Activated gamma-delta T cell treated with anti-CD3 and anti-CD28 coated beads, Interleukin-2, amount 50 U/mL, for 16 hours (primary cell): ENCODE data around the gene CEP128.

Source experiments
- DNase-seq: peaks from one replicate; pipeline ENCODE4 v3.0.0-alpha.2; 2020; ENCODE audit warnings: low read depth

Gene CEP128

DNA sequence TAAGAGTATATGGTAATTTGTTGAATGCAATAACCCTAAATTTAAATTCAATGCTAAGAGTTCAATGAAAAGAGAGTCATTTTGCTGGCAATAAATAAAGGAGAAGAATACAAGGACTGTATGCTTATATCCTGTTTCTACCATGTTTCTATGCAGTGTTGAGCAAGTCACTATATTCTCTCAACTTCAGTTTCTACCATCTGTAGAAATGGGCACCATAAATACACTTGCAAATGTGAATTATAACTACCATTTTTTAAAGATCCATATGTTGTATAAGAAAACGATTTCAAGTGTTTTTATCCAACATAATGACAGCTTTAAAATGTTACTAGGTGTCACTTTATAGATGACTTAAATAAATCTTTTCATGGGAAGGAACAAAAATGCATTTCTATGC, 170.3 kb downstream of the CEP128 start:
- DNase-seq: no peak

DNA sequence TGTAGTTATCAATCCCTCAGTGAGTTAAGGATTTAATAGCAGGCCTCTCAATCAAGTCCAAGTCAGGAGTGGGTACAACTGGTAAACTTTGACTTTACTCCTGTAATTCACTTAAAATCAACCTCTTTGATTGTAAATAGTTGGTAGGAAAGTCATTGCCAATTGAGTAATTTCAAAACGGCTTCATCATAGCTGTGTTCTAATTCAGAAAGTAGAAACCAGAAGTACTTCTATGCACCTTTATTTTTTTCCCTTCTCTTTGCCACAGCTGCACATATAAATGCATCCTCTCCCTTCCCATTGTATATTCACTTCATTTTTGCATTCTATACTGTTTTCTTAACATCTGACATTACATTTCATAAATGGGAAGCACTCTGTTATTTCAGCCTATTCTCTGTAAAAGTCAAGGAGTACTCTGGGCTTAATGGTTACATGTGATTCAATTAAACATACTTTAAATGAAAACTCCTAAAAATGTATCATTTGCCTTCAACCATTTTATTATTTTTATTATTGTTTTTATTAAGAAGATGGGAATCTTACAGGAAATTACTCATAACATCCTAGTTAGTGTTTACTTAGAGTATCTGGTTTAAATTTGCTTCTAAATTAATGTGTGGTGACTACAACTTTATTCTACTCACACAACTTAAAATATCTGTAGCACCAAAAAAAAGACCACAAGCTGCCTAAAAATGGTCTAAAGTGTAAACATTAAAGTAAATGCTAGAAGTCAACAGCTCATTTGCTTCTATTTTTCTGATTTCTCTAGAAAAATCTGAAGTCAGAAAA, 171.2 kb downstream of the CEP128 start:
- no peak for DNase-seq

DNA sequence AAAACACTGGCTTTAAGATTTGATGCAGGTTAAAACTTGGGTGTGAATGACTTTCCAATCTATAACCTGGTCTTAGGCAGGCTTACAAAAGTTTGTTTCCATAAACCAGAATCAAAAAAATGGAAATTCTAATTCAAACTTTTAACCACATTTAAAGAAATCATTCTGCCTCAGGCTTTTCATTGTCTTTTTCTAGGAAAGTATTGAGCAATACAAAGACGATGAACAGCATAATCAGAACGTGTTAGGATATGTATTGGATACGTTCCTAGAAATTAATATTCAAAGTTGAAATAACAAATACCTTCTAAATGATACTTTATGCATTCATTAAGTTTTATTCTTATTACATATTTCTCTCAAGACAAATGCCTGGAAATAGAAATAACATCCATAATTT, 172.9 kb downstream of the CEP128 start:
- no peak for DNase-seq

DNA sequence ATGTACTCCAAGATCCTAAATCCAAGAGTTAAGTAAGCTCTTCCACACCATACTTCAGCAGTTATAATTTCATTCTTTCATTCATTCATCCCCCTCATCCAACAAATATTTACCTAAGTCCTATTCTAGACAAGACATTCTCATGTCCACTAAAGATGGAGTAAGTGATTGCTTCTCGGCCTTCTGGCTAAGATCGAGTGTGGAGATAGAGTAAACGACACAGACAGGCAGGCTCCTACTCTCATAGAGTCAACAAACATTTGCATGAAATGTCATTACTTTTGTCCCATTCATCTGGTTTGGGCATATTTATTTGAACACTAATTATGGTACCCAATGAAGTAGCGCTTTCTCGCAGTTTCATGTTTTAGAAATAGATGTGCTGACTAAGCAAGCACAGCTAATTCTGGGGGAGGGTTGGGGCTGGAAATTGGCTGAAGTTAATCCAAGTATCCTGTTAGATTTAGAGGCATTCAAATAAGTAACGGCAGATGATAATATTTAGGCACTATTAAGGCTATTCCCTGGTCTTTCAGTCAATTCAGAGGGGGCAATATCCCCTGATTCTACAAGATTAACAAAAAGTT, 176.5 kb downstream of the CEP128 start:
- DNase-seq: no peak

DNA sequence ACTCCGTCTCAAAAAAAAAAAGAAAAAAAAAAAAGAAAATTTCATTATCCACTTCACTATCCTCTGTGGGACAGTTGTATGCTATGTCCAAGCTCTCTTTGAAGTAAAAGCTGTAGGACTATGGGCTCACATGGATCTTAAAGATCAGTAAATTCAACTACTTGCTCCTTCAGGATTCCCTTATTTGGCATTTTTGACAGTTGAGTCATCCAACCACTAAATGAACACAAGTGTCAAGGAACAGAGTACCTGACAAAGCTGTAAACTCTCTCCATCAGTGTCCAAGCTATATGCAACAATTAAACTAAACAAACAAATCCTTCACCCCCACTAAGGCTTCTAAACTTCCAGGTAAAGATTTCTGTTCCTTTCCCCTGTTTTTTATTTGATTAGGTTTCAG, 177.0 kb downstream of the CEP128 start:
- DNase-seq: no peak

DNA sequence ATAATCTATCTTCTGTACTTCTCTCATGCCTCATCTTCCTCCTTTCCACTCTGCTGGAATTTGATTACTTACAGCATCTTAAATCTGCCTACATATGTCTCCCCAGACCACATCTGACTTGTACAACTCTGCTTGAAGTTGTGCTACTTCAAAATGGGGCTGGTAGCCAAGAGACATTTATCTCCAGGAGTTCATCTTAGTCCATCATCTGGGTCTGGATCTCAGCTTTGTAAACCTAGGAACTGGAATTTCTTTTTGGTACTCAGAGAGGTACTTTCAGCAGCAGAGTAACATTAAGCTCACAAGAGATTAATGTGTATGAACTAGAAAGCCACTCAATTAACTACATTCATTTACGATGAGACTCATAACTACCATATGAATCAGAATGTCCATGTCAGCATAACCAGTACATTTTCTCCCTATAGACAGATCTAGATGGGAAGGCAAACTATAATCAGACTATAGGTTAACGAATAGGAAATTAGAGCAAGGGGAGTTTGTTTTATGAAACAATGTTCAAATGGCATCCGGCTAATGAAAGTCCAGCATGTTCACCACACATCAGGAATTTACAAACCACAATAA, 178.8 kb downstream of the CEP128 start:
- DNase-seq: no peak

DNA sequence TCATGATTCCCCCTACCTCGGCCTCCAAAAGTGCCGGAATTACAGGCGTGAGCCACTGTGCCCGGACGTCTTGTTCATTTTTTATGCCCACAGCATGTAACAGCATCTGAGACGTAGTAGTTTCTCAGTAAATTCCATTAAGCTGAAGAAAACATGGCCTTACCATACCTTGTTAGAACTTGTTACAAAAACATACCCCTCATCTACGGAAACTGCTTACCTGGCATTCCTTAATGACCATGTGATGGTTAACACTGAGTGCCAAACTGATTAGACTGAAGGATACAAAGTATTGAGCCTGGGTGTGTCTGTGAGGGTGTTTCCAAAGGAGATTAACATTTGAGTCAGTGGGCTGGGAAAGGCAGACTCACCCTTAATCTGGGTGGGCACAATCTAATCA, 186.8 kb downstream of the CEP128 start:
- DNase-seq: no peak

DNA sequence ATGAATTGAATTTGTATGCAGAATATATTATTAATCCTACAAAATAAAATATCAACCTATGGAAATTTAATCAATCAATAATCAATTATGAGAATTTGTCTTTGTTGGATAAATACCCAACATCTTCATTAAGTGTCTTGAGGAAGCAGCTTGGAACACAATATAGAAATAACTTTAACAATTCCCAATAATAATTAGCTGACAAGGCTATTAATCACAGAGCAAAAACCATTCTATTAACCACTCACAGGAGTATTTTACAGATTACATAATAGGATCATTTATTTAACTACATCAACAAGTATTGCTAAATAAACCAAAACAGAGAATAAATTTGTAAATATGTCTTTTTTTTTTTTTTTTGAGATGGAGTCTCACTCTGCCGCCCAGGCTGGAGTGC, 190.3 kb downstream of the CEP128 start:
- no peak for DNase-seq

DNA sequence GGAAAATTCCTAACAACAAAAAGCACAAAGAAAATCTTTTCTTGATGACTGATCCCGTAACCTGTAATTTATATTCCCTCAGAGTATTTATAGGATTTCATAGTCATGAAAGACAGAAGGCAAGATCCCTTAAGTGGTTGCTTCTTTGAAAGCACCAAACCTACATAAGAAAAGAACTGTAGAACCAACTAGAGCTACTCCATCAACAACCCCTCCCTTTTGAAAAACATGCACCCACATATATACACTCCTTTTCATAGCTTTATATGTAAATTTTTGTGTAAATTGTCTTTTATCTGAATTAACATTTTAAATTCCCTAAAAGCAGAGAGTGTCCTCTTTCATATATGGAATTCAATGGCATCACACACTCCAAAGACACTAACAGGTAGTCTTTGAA, 215.3 kb downstream of the CEP128 start:
- DNase-seq: no peak

DNA sequence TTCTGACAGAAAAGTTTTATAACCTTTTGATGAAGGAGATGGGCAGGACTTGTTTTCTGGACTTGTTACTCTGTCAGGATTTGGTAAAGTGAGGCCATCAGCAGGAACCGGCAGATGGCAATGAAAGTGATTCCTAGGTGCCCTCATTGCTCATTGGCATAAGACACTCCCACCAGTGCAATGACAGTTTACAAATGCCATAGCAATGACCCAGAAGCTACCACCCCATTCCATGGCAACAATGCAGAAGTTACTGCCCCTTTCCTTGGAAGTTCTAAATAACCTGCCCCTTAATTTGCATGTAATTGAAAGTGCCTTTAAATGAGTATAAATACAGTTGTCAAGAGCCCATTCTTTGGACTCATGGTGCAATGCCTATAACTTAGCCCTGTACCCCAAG, 222.6 kb downstream of the CEP128 start:
- DNase-seq: no peak

DNA sequence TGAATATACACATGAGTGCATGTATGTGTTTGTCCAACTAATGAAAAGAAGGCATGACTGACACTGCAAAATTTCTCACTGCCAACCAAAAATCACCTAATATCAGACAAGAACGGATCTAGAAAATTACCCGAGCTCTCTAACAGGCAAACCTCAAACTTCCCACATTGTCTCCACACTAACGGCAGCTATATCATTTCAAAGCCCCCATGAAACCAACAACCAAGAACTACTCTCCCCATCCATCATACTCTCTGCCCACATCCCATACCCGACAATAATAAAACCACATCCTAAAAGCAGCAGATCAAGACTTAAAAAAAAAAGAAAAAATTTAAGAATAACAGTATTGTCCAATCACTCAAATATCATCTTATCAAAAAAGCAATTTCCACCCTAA, 227.1 kb downstream of the CEP128 start:
- no peak for DNase-seq

DNA sequence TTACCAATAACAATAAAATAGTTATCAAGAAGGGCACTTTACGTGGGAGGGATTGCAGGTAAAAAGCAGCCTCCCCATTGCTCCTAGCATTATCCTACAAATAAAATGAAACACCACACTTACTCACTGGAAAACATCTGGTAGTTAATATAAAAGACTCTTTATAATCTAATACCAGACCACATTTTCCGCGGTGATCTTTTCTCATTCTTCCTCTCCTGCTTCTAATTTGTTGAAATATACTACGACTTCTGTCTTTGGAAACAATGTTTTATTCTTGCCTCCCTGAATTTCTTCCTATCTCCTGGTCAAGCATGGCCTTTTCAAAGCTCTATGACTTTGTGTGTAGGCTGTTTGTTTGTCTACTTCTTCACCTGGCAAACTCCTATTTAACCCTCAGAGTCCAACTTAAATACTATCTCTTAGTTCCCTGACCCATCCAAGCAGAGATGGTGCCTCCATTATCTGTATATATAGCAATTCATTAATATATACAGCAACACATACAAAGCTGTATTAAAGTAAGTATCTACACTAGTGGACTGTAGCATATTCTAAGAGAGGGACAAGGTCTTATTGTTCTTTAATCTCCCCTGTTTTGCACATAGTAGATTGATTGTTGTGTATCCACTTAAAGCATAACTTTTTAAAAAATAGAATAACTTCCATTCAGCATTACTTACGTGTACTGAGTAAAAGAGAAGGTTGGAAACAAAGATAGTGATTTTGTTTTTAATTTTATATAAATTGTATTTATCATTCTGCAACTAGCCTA, 228.3 kb downstream of the CEP128 start:
- no peak for DNase-seq

DNA sequence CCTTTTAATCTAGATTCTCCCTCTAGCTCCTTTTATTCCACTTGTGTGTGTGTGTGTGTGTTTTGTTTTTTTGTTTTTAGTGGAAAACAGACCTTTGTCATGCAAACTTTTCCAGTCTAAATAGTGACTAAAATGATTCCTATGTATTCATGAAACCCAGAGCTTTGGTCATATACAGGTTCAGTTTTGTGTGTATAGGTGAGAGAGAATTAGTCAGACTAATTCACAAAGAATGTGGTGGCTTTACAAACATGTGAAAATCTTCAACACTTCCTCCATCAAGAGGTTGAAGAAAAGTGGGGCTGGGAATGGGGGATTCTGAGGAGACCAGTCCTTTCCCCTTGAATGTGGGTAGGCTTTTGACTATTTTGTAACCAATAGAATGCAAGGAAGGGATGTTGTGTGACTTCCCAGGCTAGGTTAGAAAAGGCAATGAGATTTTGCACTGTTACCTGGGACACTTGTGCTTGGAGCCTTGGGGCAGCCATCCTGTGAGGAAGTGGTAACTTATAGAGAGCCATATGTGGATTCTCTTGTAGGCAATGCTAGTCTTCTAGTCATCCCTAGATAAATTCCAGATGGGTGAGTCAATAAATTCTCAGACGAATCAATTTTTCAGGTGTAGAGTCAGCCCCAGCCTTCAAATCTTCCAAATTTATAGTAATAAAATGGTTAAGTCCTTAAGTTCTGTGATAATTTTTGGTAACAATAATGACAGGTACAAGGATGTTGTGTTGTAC, 236.1 kb downstream of the CEP128 start:
- no peak for DNase-seq

DNA sequence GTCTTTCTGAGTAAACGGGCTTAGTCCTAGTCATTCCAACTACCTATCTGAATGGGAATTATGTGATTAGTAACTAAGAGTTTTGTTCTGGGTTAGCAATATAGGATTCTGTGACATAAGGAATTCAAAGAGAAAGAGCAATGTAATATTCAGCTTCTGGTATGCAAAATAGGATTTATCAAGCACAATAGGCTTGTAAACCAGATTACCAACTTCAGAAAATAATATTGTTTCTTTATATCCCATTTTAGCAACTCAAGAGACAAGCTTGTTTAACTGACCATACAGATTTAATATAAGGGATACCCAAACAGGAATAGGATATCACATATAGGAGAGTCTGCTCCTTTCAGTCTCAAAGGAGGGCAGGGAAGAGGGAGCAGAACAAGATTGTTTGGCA, 240.9 kb downstream of the CEP128 start:
- DNase-seq: no peak

DNA sequence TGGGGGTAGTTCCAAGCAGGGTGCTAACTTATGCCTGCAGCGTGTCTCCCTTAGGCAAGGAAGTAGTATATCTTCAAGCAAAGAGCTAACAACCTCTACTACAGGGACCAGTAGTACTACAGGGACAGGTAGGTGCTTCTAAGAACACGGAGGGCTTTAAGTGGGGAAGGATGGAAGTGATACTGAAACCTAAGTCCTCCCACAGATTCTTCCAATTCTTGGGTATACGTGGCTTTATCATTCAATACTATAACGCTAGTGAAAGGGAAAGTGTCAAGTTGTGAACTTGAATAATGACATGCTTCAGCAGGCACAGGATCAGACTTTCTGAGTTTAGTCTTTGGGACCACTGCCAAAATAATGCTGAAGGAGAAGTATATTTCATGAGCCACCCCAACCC, 241.7 kb downstream of the CEP128 start:
- no peak for DNase-seq

DNA sequence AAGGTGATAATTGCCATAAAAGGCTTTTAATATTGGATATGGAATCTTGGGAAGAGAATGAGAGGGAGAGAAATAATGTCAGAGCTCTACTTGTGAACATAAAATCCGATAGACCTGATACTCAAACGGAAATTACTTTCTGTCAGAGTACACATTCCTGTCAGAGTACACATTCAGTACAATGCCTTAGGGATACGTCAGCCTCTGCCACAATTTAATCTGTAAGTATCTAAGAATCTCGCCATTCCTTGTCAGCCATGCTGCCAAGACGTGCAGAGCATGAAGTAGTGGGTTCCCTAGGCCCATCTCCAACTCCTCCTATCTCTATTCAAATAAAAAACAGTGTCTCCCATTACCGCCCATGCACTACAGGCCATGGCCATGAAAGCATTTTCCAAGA, 242.6 kb downstream of the CEP128 start:
- no peak for DNase-seq

DNA sequence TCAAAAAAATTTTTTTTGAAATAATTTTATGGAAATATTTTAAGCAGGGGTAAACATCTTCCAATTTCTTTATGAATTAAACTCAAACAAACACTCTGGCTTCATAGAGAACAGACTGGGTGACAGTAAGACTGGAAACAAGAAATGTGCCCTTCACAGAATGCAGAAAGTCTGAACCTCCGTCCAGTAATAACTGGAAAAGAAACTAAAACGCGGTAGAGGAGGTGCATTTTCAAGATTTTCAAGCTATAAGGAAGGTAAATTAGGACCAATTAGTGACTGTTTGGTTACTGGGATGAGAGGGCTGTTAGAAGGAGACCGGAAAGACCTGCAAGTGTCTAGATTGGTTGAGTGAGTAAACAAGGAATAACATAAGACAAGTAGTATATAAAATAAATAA, 245.7 kb downstream of the CEP128 start:
- DNase-seq: no peak

DNA sequence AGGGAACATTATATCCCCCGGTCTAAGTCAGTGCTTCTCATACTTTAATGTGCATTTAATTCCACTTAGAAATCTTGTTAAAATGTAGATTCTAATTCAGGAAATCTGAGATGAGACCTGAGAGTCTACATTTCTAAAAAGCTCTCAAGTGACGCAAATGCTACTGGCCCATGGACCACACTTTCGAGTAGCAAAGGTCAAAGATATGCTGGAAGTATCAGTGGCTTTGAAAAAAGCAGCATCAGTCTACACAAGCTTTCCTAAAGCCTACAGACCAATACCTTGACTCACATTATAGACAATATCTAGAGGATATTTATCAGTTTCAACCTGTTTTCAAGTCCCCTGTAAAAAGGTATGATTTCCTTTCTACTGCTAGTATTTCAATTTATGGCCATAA, 248.6 kb downstream of the CEP128 start:
- no peak for DNase-seq

DNA sequence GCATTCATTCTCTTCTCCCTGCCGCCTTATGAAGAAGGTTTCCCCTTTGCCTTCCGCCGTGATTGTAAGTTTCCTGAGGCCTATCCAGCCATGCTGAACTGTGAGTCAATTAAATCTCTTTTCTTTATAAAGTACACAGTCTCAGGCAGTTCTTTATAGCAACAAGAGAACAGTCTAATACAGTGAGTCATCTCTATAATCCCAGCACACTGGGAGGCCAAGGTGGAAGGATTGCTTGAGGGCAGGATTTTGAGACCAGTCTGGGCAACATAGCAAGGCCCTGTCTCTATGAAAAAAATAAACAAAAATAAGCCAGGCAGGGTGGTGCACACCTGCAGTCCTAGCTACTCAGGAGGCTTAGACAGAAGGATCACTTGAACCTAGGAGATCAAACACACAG, 259.9 kb downstream of the CEP128 start:
- no peak for DNase-seq

DNA sequence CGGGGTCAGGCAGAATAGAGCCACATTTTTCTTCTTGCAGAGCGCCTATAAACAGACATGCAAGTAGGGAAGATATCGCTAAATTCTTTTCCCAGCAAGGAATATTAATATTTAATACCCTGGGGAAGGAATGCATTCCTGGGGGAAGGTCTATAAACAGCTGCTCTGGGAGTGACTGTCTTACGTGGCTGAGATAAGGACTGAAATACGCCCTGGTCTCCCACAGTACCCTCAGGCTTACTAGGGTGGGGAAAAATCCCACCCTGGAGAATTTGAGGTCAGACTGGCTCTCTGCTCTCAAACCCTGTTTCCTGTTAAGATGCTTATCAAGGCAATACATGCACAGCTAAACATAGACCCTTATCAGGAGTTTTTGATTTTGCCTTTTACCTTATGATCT, 262.3 kb downstream of the CEP128 start:
- DNase-seq: no peak

DNA sequence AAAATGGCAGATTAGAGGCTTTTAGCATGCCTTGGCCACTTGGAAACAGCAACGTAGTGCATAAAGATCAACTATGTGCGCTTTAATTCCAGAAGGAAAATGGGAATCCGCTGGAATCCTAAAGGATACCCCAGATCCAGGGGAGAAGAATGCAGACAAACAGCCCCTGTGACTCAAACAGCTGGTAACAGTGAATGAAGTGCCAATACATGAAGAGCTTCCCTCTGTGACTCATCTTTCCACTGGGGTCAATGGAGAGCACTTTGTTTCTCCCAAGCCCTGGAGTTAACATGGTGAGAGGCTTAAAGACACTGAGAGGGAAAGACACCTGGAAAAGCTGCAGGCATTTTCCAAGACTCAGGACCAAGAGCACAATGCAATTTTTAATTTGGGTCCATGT, 263.1 kb downstream of the CEP128 start:
- no peak for DNase-seq

DNA sequence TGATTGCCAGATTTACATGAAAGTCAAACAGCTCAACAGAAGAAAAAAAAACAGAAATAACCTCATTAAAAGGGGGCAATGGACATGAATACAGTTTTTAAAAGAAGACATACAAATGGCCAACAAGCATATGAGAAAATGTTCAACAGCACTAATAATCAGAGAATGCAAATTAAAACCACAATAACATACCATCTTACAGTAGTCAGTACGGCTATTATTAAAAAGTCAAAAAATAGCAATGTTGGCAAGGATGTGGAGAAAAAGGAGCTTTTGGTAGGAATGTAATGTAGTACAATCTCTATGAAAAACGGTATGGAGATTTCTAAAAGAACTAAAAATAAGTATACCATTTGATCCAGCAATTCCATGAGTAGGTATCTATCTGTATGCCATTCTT, 272.1 kb downstream of the CEP128 start:
- no peak for DNase-seq
